IMR-90 (cell line): ENCODE measurements around the gene PPFIBP2. TPM values are rescaled to one million over a fixed set of nuclear protein-coding genes. Genes with fewer than 3 reads are reported as not detected.

Source experiments
- ATAC-seq: fragments of 200-7000 bp; cut with Tn5 transposase; 2 replicates; pipeline ENCODE4 v1.9.1; 2020; ENCODE audit warnings: low read depth, mild to moderate bottlenecking, moderate library complexity
- BruUV-seq: library from RNA; stranded (reverse); fragments of 400-500 nt; replicated peaks from 2 replicates; lab custom pipeline; 2021; lab: Mats Ljungman, UMichigan
- CTCF ChIA-PET: fragments of 300-600 bp; formaldehyde crosslinking; extraction: SDS; loops from one replicate; lab custom pipeline; 2021; ENCODE audit warnings: antibody characterized with exemption; lab: Yijun Ruan, JAX
- POLR2A ChIA-PET: fragments of 300-600 bp; sonication (Branson Sonifier 250); formaldehyde crosslinking; loops from one replicate; lab custom pipeline; 2022; ENCODE audit warnings: antibody characterized with exemption; ENCODE audit not compliant: unreplicated experiment; lab: Charles Lee
- DNase-seq: peaks from one replicate; pipeline ENCODE4 v3.0.0; 2013
- H2AFZ ChIP-seq: replicated peaks from 2 replicates; pipeline ENCODE3; 2013; ENCODE audit warnings: low read length, mild to moderate bottlenecking; ENCODE audit not compliant: poor library complexity
- H2AK5ac ChIP-seq: 2 replicates; pipeline ENCODE4 v1.6.1; 2013; ENCODE audit warnings: low read depth, low read length, inconsistent platforms
- H2AK9ac ChIP-seq: replicated peaks from 2 replicates; pipeline ENCODE3; 2013; ENCODE audit warnings: mild to moderate bottlenecking, low read depth, low read length, moderate library complexity; ENCODE audit not compliant: poor library complexity
- H2BK120ac ChIP-seq: 2 replicates; pipeline ENCODE4 v1.6.1; 2013; ENCODE audit warnings: low read depth, low read length, inconsistent platforms
- H2BK15ac ChIP-seq: 3 replicates; pipeline ENCODE4 v1.6.1; 2013; ENCODE audit warnings: low read depth, low read length, inconsistent platforms
- H2BK20ac ChIP-seq: 2 replicates; pipeline ENCODE4 v1.6.1; 2013; ENCODE audit warnings: low read depth, mild to moderate bottlenecking, inconsistent platforms, low read length, moderate library complexity
- H2BK5ac ChIP-seq: 2 replicates; pipeline ENCODE4 v1.6.1; 2013; ENCODE audit warnings: mild to moderate bottlenecking, low read depth, low read length, inconsistent platforms; ENCODE audit not compliant: poor library complexity, severe bottlenecking
- H3K14ac ChIP-seq: replicated peaks from 2 replicates; pipeline ENCODE4 v1.6.1; 2013; ENCODE audit warnings: low read depth, low read length, inconsistent platforms
- H3K18ac ChIP-seq: 2 replicates; pipeline ENCODE4 v1.6.1; 2013; ENCODE audit warnings: low read depth, low read length, control low read depth
- H3K23ac ChIP-seq: 2 replicates; pipeline ENCODE4 v1.6.1; 2013; ENCODE audit warnings: low read depth, low read length, inconsistent platforms
- H3K27ac ChIP-seq: 2 replicates; pipeline ENCODE4 v1.5.1; 2013; ENCODE audit warnings: mild to moderate bottlenecking, control low read depth, low read length; ENCODE audit not compliant: insufficient read depth
- H3K27me3 ChIP-seq: 2 replicates; pipeline ENCODE4 v1.6.1; 2013; ENCODE audit warnings: low read length; ENCODE audit not compliant: control insufficient read depth, insufficient read depth
- H3K36me3 ChIP-seq: 2 replicates; pipeline ENCODE4 v1.6.1; 2013; ENCODE audit warnings: low read length, mixed read lengths; ENCODE audit not compliant: control insufficient read depth, insufficient read depth
- H3K4ac ChIP-seq: 2 replicates; pipeline ENCODE4 v1.6.1; 2013; ENCODE audit warnings: low read depth, low read length, inconsistent platforms
- H3K4me1 ChIP-seq: 2 replicates; pipeline ENCODE4 v1.6.1; 2013; ENCODE audit warnings: low read length, mixed read lengths; ENCODE audit not compliant: control insufficient read depth, insufficient read depth
- H3K4me2 ChIP-seq: 2 replicates; pipeline ENCODE4 v1.6.1; 2013; ENCODE audit warnings: low read depth, mild to moderate bottlenecking, control low read depth, low read length, moderate library complexity
- H3K4me3 ChIP-seq: 2 replicates; pipeline ENCODE4 v1.5.1; 2013; ENCODE audit warnings: low read depth, mild to moderate bottlenecking, control low read depth, low read length, moderate library complexity; ENCODE audit not compliant: insufficient read depth
- H3K56ac ChIP-seq: 2 replicates; pipeline ENCODE4 v1.6.1; 2013; ENCODE audit warnings: low read length, inconsistent platforms; ENCODE audit not compliant: insufficient read depth; ENCODE audit errors: extremely low read depth
- H3K79me1 ChIP-seq, 2 experiments: 2 replicates each; pipeline ENCODE4 v1.6.1; 2013; ENCODE audit warnings: low read length in 2 of 2, inconsistent platforms in 1 of 2, low read depth in 1 of 2
- H3K9ac ChIP-seq: 2 replicates; pipeline ENCODE4 v1.6.1; 2013; ENCODE audit warnings: low read depth, low read length, control low read depth
- H3K9me1 ChIP-seq: 2 replicates; pipeline ENCODE4 v1.6.1; 2013; ENCODE audit warnings: low read length, inconsistent platforms; ENCODE audit not compliant: insufficient read depth
- H3K9me3 ChIP-seq: 2 replicates; pipeline ENCODE4 v1.6.1; 2013; ENCODE audit warnings: low read length; ENCODE audit not compliant: control insufficient read depth, insufficient read depth
- H4K20me1 ChIP-seq: 2 replicates; pipeline ENCODE4 v1.6.1; 2013; ENCODE audit warnings: low read length, inconsistent platforms; ENCODE audit not compliant: insufficient read depth
- H4K5ac ChIP-seq: 2 replicates; pipeline ENCODE4 v1.6.1; 2013; ENCODE audit warnings: mild to moderate bottlenecking, low read depth, low read length, control low read depth
- H4K8ac ChIP-seq, 2 experiments: 2 replicates each; pipeline ENCODE4 v1.6.1; 2013; ENCODE audit warnings: low read depth in 2 of 2, low read length in 2 of 2, control low read depth in 1 of 2, inconsistent platforms in 1 of 2
- H4K91ac ChIP-seq: 2 replicates; pipeline ENCODE4 v1.6.1; 2013; ENCODE audit warnings: low read depth, low read length, inconsistent platforms; ENCODE audit not compliant: insufficient read depth
- BHLHE40 ChIP-seq: fragments of 150-350 bp; IDR thresholded peaks from 2 replicates; pipeline ENCODE4 v1.6.1; 2016; ENCODE audit warnings: mild to moderate bottlenecking, low read depth, low read length
- CEBPB ChIP-seq: IDR thresholded peaks from 2 replicates; pipeline ENCODE4 v1.6.1; 2012; ENCODE audit warnings: low read depth, low read length, improper control_type of control experiment
- CHD1 ChIP-seq: IDR thresholded peaks from 2 replicates; pipeline ENCODE4 v1.6.1; 2012; ENCODE audit warnings: low read depth, low read length, improper control_type of control experiment
- ELK1 ChIP-seq: fragments of 150-350 bp; IDR thresholded peaks from 2 replicates; pipeline ENCODE4 v1.6.1; 2016; ENCODE audit warnings: low read depth, mild to moderate bottlenecking, low read length, moderate library complexity, borderline replicate concordance
- FOS ChIP-seq: fragments of 150-350 bp; IDR thresholded peaks from 2 replicates; pipeline ENCODE4 v1.6.1; 2016; ENCODE audit warnings: low read depth, low read length
- MAFK ChIP-seq: IDR thresholded peaks from 2 replicates; pipeline ENCODE4 v1.6.1; 2012; ENCODE audit warnings: low read depth, low read length, improper control_type of control experiment
- MAZ ChIP-seq: IDR thresholded peaks from 2 replicates; pipeline ENCODE4 v1.6.1; 2012; ENCODE audit warnings: low read depth, mild to moderate bottlenecking, low read length, improper control_type of control experiment, moderate library complexity, borderline replicate concordance
- MXI1 ChIP-seq: IDR thresholded peaks from 2 replicates; pipeline ENCODE4 v1.6.1; 2012; ENCODE audit warnings: low read depth, mild to moderate bottlenecking, low read length, moderate library complexity, borderline replicate concordance
- POLR2A ChIP-seq: IDR thresholded peaks from 2 replicates; pipeline ENCODE4 v1.6.1; 2012; ENCODE audit warnings: mild to moderate bottlenecking, low read depth, low read length
- RAD21 ChIP-seq: IDR thresholded peaks from 2 replicates; pipeline ENCODE4 v1.6.1; 2012; ENCODE audit warnings: low read length, improper control_type of control experiment
- RCOR1 ChIP-seq: IDR thresholded peaks from 2 replicates; pipeline ENCODE4 v1.6.1; 2012; ENCODE audit warnings: mild to moderate bottlenecking, low read length, improper control_type of control experiment; ENCODE audit not compliant: insufficient replicate concordance
- SMC3 ChIP-seq: fragments of 150-350 bp; IDR thresholded peaks from 2 replicates; pipeline ENCODE4 v1.6.1; 2016; ENCODE audit warnings: low read depth, mild to moderate bottlenecking, antibody characterized with exemption, low read length, moderate library complexity
- whole genome bisulfite sequencing, 2 experiments: methylation state at CpG; one replicate each; pipeline versions ENCODE4 v1.1.5 to v1.1.7; 2013; ENCODE audit warnings: missing lambda C conversion rate in 2 of 2; ENCODE audit not compliant: insufficient read length in 1 of 2; ENCODE audit errors: extremely low coverage in 2 of 2; 5-methylcytosine and 5-hydroxymethylcytosine counted together
- dilution Hi-C: fragments of 300-500 bp; cut with HindIII; formaldehyde crosslinking; loops from one replicate; pipeline ENCODE4 v1.14.3; 2018; ENCODE audit warnings: low sequenced_read_pairs; ENCODE audit not compliant: unreplicated experiment
- in situ Hi-C: fragments of 300-500 bp; cut with MboI; formaldehyde crosslinking; loops from 3 replicates; pipeline ENCODE4 v1.14.3; 2019; ENCODE audit warnings: low sequenced_read_pairs, inconsistent platforms, mixed read lengths
- intact Hi-C: fragments of 100-400 bp; cut with micrococcal nuclease; formaldehyde crosslinking; loops from 2 replicates; pipeline ENCODE4 v1.10.0; 2022
- polyA plus RNA-seq, 3 experiments: library from polyadenylated mRNA; depleted of rRNA; stranded (reverse); fragments of >200 nt; gene quantifications; 2 replicates each; pipeline ENCODE4 v1.2.3, GENCODE V29; 2012; ENCODE audit warnings: low replicate concordance in 1 of 3
- total RNA-seq: library from RNA; depleted of rRNA; stranded (reverse); fragments of >200 nt; gene quantifications from 2 replicates; pipeline ENCODE4 v1.2.3, GENCODE V29; 2012

PPFIBP2 gene
- total and polyA plus RNA-seq, 2 of the 4 experiments (the other 2 are of a cell fraction): 6.0 to 11.8 TPM

DNA sequence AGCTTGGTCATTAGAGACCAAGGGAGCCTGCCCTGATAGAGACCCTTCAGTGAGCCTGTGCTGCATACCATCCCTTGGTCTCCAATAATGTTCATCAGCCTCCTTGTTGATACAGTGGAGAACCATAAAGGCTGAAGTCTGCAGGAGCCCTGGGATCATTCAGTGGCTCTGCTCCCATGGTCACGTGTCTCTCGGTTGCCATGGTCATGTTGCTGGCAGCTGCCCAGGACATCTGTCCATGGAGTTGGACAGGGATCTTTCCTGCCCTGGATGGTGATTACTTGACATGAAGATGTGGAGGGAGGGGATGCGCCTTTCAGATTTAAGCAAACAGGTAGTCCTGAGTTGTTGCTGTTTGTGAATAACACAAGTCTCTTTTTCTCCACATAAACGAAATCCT, 121.3 kb downstream of the PPFIBP2 start:
- H2AFZ ChIP-seq: no peak overlapping the region
- no peak overlapping the region for H2AK9ac ChIP-seq
- H4K5ac ChIP-seq: no peak overlapping the region
- no peak overlapping the region for H3K23ac ChIP-seq
- H3K56ac ChIP-seq: no peak overlapping the region
- BruUV-seq: no TSS peak
- no CpG with 5 or more reads among the region's 4 CpGs for WGBS, 2 experiments
- no peaks in the 10 kb centered on the region for H3K9me3 ChIP-seq
- DNase-seq (no peak), ATAC-seq (no peak)
- H3K18ac ChIP-seq: no peak overlapping the region
- no peak overlapping the region for H2BK5ac ChIP-seq
- H2AK5ac ChIP-seq: no peak overlapping the region
- no peak overlapping the region for H3K14ac ChIP-seq
- no peaks in the 10 kb centered on the region for H3K79me1 ChIP-seq
- no peak overlapping the region for H2BK20ac ChIP-seq
- POLR2A ChIA-PET: no interaction called here
- TF ChIP-seq BHLHE40: no peak
- no peak for TF ChIP-seq RCOR1
- TF ChIP-seq POLR2A: no peak
- TF ChIP-seq SMC3: no peak
- TF ChIP-seq MXI1: no peak
- no peak for TF ChIP-seq CEBPB
- TF ChIP-seq MAZ: no peak
- TF ChIP-seq ELK1: no peak
- no peak for TF ChIP-seq RAD21
- no peak for TF ChIP-seq FOS
- no peak for TF ChIP-seq CHD1
- no peak for TF ChIP-seq MAFK
- H3K4me1 ChIP-seq: no peaks in the 10 kb centered on the region
- H3K27me3 ChIP-seq: no peaks in the 10 kb centered on the region
- H2BK15ac ChIP-seq: no peak overlapping the region
- no peak overlapping the region for H3K9ac ChIP-seq
- peaks cover 8% of the 10 kb centered on the region for H3K9me1 ChIP-seq
- no peaks in the 10 kb centered on the region for H4K20me1 ChIP-seq
- H4K8ac ChIP-seq: no peak overlapping the region
- H3K27ac ChIP-seq: no peak overlapping the region
- no peak overlapping the region for H3K4me3 ChIP-seq
- dilution Hi-C loops: no loop called here
- no peak overlapping the region for H3K4me2 ChIP-seq
- intact Hi-C loops: no loop called here
- H2BK120ac ChIP-seq: no peak overlapping the region
- H3K4ac ChIP-seq: no peak overlapping the region
- CTCF ChIA-PET: interaction anchor here (0.5 kb wide), 1 partner anchor 28 kb away, joined by 4 read pairs; no protein-coding TSS in a partner anchor
- in situ Hi-C loops: no loop called here
- H3K36me3 ChIP-seq: no peaks in the 10 kb centered on the region
- no peak overlapping the region for H4K91ac ChIP-seq
